ENCODE data around the gene EXOC6B.

Gene EXOC6B

DNA sequence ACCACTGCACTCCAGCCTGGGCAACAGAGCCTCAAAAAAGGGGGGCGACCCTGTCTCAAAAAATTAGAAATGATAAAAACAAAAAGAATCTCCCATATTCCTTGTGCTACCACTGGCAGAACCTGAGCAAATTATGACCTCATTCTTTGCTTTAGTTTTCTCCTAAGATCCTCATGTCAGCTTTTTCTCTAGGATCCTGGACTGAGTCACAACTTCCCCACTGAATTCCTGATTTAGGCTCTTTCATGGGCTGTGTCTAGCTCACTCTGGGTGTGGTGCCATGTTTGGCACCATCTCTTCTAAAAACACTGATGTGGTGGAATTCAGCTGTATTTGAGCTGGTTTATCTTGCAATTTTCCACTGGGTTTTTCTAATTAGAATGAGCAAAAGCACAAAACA lies 37.1 kb downstream of the EXOC6B start:
- DNase-seq (ENCODE audit: low spot score), result no peak

- no peak for DNase-seq (ENCODE audit: low spot score)
These were observed 40.3 kb downstream of the EXOC6B start for GRCh38 chr2:72785517-72785916.

DNA sequence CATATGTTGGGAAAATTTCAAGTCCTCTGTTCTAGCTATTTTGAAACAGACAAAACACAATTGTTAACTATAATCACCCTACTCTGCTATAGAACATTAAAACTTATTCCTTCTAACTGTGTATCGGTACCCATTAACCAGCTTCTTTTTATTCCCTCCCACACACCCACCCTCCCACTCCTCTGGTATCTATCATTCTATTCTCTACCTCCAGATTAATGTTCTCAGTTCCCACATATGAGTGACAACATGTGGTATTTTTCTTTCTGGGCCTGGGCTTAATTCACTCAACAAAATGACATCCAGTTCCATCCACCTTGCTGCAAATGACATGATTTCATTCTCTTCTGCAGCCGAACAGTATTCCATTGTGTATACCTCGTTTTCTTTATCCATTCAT lies 43.3 kb downstream of the EXOC6B start:
- DNase-seq (ENCODE audit: low spot score), result no peak

DNA sequence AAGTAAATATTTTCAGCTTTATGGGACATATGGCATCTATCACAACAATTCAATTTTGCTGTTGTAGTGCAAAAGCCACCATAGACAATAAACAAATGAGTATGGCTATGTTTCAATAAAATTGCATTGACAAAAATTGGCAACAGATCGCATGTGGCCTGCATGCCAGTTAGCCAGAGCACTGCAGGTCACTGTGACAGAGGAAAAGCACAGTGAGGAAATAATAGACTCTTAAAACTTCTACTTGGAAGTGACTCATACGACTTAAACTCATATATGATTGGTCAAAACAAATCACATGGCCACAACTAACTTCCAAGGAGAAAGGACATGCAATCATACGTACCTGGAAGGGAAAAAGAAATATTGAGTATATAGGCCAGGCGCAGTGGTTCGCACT lies 44.4 kb downstream of the EXOC6B start:
- DNase-seq (ENCODE audit: low spot score), result peak; percentile 32

- no peak for DNase-seq (ENCODE audit: low spot score)
These were observed 45.4 kb downstream of the EXOC6B start for GRCh38 chr2:72780477-72780876.

- no peak for DNase-seq (ENCODE audit: low spot score)
These were observed 46.3 kb downstream of the EXOC6B start for GRCh38 chr2:72779495-72779894.

- peak; percentile 74 for DNase-seq (ENCODE audit: low spot score)
These were observed 47.4 kb downstream of the EXOC6B start for GRCh38 chr2:72778410-72778809.

GRCh38 chr2:72770879-72771461 lies 54.9 kb downstream of the EXOC6B start:
- peak; percentile 77 for DNase-seq (ENCODE audit: low spot score)

DNA sequence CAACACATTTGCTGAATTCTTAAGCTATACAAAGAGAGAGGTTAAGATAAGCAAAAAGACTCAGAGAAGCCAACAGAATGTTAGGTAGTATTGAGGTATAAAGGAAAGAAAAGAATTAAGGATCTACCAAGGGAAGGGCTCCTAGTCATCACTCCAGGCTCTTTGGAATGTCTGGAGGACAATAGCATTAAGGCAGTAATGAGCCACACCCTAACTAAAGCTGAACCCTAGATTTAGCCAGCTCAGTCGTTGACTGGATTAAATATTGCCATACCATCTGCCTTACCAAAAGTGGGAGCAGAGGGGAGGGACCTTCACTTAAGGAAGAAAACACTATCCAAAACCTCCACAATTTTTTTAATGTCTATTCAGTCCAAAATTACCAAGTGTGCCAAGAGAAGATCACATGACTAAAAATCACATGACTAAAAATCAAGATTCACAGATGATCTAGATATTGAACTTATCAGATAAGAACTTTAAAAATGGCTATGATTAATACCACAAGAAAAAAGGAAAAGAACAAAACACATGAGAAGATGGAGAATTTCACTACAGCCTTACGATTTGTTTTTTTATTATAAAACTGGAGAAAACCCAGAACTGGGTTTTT lies 59.7 kb downstream of the EXOC6B start:
- no peak for DNase-seq (ENCODE audit: low spot score)

DNA sequence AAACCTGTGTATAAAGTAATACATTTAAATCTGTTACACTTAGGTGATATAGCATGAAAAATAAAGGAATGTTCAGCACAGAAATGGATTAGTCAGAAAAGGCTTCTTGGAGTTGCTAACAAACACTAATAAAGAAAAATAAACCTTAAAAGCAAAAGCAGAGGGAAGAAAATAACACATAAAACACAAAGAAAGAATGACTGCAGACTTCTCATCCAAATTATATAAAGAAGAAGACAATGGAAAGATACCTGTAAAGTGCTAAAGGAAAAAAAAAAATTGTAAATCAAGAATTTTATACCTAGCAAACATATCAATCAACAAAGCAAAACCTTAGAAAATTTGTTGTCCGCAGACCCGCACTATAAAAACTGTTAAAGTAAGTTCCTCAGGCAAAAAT lies 63.6 kb downstream of the EXOC6B start:
- DNase-seq (ENCODE audit: low spot score), result no peak

GRCh38 chr2:72759755-72760154 lies 66.1 kb downstream of the EXOC6B start:
- no peak for DNase-seq (ENCODE audit: low spot score)

DNA sequence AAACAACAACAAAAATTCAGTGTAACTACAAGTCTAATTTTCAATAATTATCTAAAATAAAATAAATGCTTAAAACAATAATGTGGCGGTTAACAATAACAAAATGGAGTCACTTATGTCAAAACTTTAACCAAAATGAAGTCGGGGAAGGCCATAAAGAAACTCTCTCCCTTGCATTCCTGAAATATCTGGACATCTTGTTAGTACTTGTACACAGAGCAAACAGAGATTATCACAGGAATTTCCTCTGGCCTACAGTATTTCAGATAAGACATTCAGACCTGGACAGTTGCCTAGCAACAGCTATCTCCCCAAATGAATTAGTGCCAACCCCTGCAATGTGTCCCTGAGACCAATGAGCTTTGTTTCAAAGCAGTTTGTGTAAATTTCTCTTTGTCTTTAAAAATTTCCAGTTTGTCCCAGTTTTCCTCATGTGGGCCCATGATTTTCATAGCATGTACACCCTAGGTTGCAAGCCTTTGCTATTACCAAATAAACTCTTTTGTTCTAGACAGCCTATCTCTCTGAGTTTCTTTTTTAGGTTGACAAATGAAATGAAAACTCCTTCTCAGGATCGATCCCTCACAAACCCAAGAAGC lies 68.6 kb downstream of the EXOC6B start:
- no peak for DNase-seq (ENCODE audit: low spot score)

DNA sequence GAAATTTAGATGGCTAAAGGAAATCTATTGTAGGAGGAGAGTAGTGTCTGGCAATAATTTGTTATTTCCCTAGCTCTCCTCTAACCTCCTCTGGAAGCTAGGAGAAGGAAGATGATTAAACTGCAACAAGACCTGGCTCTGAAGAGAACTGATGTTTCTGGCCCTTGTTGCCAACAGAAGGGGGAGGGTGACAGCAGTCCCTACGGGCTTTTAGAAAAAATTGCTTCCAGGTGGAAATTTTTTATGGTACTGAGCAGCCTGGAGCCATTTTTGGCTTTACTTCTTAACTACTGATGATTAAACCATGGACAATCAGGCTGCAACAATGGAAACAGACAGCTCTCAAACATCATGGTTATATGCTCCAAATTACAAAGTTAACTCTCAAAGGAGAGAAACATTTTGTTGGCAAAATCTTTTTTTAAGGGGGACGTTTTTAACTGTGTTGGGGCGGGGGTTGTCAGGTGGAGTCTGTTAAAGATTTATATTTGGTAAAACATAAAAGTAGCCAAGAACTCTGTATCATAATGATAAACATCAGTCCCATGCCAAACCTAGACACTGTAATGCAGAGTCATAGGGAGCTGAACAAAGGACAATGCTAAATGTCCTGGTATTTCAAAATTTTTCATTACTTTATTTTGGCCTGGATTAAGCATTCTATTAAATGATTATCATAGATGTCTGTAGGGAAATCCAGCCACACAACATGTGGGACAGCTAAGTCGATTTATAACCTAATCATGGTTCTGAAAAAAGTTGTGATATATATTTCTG lies 70.0 kb downstream of the EXOC6B start:
- no peak for DNase-seq (ENCODE audit: low spot score)

DNA sequence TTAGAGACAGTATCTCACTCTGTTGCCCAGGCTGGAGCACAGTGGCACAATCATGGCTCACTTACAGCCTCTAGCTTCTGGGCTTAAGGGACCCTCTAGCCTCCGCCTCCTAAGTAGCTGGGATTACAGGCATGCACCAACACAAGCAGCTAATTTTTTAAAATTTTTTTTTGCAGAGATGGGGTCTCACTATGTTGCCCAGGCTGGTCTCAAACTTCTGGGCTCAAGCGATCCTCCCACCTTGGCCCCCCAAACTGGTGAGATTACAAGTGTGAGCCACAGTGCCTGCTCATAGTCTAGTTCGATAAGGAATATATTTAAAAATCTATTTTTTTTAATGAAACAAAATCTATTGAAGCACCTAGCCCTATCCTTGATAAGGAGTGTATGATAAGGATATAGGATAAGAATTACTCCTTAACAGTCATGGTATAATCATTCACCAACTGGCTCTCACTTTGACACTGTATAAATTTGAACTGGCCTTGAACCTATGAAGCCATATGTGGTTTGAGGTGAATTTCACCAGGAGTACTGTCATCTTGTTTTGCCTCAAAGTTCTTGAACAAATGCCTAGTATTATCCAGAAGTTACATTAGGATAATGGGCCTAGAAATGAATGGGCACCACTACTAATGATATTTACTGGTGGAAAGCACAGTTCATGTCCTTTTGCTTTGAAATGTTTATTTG lies 71.1 kb downstream of the EXOC6B start:
- no peak for DNase-seq (ENCODE audit: low spot score)

DNA sequence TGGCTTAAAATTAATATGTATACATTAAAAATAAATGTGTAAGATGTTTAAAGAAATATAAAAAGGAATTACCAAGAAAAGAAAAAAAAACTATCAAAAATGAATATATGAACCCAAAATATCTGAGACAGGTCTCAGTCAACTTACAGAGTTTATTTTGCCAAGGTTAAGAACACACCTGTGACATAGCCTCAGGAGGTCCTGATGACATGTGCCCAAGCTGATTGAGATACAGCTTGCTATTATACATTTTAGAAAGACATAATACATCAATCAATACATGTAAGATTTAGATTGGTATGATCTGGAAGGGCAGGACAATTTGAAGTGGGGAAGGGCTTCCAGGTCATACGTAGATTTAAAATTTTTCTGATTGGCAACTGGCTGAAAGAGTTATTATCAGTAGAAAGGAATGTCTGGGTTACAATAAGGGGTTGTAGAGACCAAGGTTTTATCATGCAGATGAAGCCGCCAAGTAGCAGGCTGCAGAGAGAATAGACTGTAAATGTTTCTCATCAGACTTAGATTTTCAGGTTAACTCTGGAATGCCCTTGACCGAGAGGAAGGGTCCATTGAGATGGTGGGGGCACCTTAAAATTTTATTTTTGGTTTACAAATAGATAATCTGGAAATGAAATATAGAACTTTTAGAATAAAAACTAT lies 74.7 kb downstream of the EXOC6B start:
- no peak for DNase-seq (ENCODE audit: low spot score)

DNA sequence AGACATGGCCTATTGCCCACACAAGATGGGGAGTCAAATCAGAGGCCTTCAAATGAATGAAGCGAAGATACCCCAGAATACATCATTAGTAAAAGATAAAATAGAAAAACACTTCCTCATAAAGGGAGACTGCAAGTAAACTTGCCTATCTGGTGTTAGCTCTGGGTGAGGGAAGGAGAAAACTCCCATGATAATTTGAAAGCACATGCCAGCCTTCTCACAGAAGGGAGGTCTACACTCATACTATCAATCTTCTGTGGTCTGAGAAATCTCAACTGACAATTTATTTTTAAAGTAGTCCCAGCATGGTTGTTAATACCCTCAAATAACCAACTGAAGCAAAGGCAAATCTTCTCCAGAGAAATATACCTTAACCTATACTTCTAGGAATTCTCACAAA lies 75.4 kb downstream of the EXOC6B start:
- no peak for DNase-seq (ENCODE audit: low spot score)

DNA sequence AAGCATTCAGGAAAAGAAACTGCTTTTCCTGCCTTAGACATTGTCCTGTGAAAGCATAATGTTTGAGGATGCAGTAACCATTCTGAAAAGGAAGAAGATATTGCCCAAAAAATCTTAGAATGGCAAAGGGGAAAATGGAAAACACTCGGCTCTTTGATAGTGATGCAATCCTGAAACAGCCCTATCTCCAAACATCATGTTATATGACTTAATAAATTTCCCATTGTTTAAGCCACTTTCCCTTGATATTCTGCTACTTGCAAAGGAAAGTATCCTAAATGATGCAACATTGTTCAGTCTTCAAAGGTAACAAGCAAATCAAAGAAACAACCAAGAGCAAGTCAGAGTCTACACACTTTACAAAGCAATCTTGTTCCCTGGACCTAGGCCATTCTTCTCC lies 78.5 kb downstream of the EXOC6B start:
- DNase-seq (ENCODE audit: low spot score), result no peak

DNA sequence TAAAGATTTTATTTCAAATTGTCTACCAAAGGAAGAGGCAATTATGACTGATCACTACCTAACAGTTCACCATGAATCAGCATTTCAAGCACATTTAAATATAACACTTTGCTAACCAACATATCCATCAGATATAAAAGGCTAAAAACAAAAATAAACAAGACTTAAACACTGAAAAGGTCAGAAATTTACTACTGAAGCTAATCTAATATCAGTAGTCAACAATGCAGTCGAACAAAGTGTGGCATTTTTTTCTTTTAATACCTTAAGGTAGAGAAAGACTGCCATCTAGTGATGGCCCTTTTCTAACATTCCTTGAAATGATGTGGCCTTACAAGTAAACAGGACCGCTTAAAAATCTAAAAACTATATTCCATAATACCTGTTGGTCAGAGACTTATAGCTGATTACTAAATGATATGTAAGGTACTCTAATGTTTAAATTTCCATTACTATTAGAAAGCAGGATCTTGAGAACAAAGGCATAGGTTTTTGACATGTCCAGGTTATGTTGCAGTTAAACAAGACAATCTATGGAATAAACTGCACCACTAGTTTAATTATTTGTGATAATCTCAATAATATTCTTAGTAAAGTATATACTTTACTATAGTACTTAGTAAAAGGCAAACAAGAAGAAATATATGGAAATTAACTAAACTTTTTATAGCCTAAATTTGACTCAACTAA lies 80.0 kb downstream of the EXOC6B start:
- DNase-seq (ENCODE audit: low spot score), result peak; percentile 70

DNA sequence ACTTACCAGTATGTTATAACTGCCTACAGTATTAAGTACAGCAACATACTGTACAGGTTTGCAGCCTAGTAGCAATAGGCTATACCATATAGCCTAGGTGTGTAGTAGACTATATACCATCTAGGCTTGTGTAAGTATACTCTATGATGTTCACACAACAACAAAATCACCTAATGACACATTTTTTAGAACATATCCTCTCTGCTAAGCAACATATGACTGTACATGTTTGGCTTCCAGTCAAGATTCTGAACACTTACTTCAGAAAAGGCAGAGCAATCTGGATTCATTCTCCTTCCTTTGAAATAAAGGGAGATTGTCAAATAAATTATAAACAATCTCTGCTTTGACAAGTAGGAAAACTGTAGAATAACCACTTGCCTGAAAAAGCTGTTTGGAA lies 81.8 kb downstream of the EXOC6B start:
- DNase-seq (ENCODE audit: low spot score), result peak; percentile 30

GRCh38 chr2:72743481-72743880 lies 82.4 kb downstream of the EXOC6B start:
- no peak for DNase-seq (ENCODE audit: low spot score)

GRCh38 chr2:72738096-72738495 lies 87.7 kb downstream of the EXOC6B start:
- DNase-seq (ENCODE audit: low spot score), result peak; percentile 20
